Skeletal muscle tissue (tissue), 4 donors: ENCODE measurements around the gene HK1. TPM values are rescaled to one million over a fixed set of nuclear protein-coding genes. Genes with fewer than 3 reads are reported as not detected.

Source experiments
- H3K27ac ChIP-seq: one replicate; pipeline ENCODE4 v1.7.0; 2013; ENCODE audit warnings: mild to moderate bottlenecking, low read depth, low read length, inconsistent platforms
- H3K27me3 ChIP-seq, 3 donors: one replicate each; pipeline ENCODE4 v1.7.0; 2013; ENCODE audit warnings: low read length in 3 of 3; ENCODE audit not compliant: control insufficient read depth in 3 of 3, insufficient read depth in 3 of 3
- H3K36me3 ChIP-seq, 3 donors: one replicate each; pipeline ENCODE4 v1.7.0; 2013; ENCODE audit warnings: low read length in 3 of 3; ENCODE audit not compliant: control insufficient read depth in 3 of 3, insufficient read depth in 3 of 3
- H3K4me1 ChIP-seq, 3 donors: one replicate each; pipeline ENCODE4 v1.7.0; 2013; ENCODE audit warnings: low read length in 3 of 3, mild to moderate bottlenecking in 3 of 3; ENCODE audit not compliant: control insufficient read depth in 3 of 3, insufficient read depth in 3 of 3
- H3K4me3 ChIP-seq, 3 donors: one replicate each; pipeline ENCODE4 v1.7.0; 2013; ENCODE audit warnings: low read length in 3 of 3
- H3K9ac ChIP-seq, 3 donors: one replicate each; pipeline ENCODE4 v1.7.0; 2013; ENCODE audit warnings: low read length in 3 of 3, mild to moderate bottlenecking in 3 of 3, moderate library complexity in 2 of 3, low read depth in 1 of 3
- H3K9me3 ChIP-seq, 3 donors: one replicate each; pipeline ENCODE4 v1.7.0; 2013; ENCODE audit warnings: low read length in 3 of 3; ENCODE audit not compliant: control insufficient read depth in 3 of 3
- total RNA-seq: library from RNA; depleted of rRNA; stranded (reverse); fragments of >200 nt; gene quantifications from one replicate; pipeline ENCODE4 v1.2.3, GENCODE V29; 2014
- donor health status: Osteomylitis.

The HK1 gene
- total RNA-seq, 1 donor from 2014 or later = 32.4 TPM

- no peak overlapping the region for H3K9ac ChIP-seq
- H3K36me3 ChIP-seq = no peaks in the 10 kb centered on the region
- no peaks in the 10 kb centered on the region for H3K9me3 ChIP-seq
- no peak overlapping the region for H3K27ac ChIP-seq
- H3K4me1 ChIP-seq = no peaks in the 10 kb centered on the region
- H3K27me3 ChIP-seq = no peaks in the 10 kb centered on the region
- no peak overlapping the region for H3K4me3 ChIP-seq
Measured at GRCh38 chr10:69253171-69253570, 25.1 kb upstream of the HK1 start.

- no peaks in the 10 kb centered on the region for H3K36me3 ChIP-seq
- no peak overlapping the region for H3K27ac ChIP-seq
- H3K9ac ChIP-seq = no peak overlapping the region
- no peaks in the 10 kb centered on the region for H3K27me3 ChIP-seq
- H3K4me1 ChIP-seq = no peaks in the 10 kb centered on the region
- no peak overlapping the region for H3K4me3 ChIP-seq
- H3K9me3 ChIP-seq = no peaks in the 10 kb centered on the region
Measured at GRCh38 chr10:69254877-69255276, 23.4 kb upstream of the HK1 start.

DNA sequence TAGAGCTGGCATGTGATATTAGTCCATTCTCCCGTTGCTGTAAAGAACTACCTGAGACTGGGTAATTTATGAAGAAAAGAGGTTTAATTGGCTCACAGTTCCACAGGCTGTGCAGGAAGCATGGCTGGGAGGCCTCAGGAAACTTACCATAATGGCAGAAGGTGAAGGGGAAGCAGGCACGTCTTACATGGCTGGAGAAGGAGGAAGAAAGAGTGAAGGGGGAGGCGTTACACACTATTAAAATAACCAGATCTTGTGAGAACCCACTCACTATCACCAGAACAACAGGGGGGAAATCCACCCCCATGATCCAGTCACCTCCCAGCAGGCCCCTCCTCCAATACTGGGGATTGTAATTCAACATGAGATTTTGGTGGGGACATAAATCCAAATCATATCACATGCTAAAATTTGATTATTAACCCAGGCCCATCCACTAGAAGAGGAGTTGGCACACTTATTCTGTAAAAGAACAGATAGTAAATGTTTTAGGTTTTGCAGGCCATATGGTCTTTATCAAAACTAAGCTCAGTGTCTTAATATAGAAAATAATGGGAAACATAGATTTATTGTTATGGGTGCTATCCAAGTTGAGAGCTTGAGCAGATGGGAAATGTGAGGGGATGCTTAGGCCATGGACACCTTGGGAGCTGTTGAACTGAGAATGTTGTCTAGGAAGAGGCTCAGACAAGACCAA lies 18.6 kb upstream of the HK1 start:
- H3K27me3 ChIP-seq = no peaks in the 10 kb centered on the region
- H3K4me3 ChIP-seq = no peak overlapping the region
- no peaks in the 10 kb centered on the region for H3K36me3 ChIP-seq
- H3K4me1 ChIP-seq = peaks cover 0 to 3% (median 2%) of the 10 kb centered on the region in 3 donors
- H3K9ac ChIP-seq = no peak overlapping the region
- no peaks in the 10 kb centered on the region for H3K9me3 ChIP-seq
- H3K27ac ChIP-seq = no peak overlapping the region

- Histone ChIP-seq H3K9me3 (no peaks in the 10 kb centered on the region), H3K9ac (no peak overlapping the region), H3K4me3 (no peak overlapping the region), H3K27me3 (no peaks in the 10 kb centered on the region), H3K36me3 (no peaks in the 10 kb centered on the region), H3K4me1 (peaks cover 0 to 3% (median 2%) of the 10 kb centered on the region in 3 donors), H3K27ac (no peak overlapping the region)
Measured at GRCh38 chr10:69261184-69261583, 17.1 kb upstream of the HK1 start.

DNA sequence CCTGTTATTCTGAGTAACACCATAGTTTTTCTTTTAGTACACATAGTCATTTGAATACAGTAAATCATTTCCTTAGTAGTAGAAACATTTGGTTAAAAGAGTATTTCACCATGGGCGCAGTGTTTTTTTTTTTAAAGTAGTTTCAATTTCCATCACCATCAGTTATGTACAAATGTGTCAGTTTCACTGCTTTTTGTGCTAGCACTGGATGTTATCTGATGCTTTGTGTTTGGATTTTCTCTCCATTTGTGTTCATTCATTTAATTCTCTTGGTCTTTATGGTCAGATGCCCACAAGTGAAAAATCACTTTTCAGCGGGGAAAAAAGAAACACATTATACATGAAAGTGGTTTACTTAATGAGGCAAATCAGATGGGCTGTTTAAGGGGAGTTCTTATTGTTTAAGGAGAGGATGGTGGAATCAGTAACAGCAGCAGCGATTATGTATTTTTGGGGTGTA lies 16.0 kb upstream of the HK1 start:
- no peak overlapping the region for H3K9ac ChIP-seq
- peaks cover 0 to 3% (median 2%) of the 10 kb centered on the region in 3 donors for H3K4me1 ChIP-seq

DNA sequence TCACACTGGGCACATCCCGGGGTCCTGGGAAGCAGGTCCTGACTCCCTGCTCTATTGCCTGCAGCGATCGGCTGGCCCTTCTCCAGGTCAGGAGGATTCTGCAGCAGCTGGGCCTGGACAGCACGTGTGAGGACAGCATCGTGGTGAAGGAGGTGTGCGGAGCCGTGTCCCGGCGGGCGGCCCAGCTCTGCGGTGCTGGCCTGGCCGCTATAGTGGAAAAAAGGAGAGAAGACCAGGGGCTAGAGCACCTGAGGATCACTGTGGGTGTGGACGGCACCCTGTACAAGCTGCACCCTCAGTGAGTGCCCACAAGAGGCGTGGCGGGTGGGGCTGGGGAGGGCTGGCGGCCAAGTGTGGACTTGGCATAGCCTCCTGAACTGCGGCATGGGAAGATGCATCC lies 12.8 kb upstream of the HK1 start:
- Histone ChIP-seq H3K36me3 (no peaks in the 10 kb centered on the region), H3K4me3 (no peak overlapping the region), H3K27me3 (peaks cover 0 to 4% (median 0%) of the 10 kb centered on the region in 3 donors), H3K4me1 (peaks cover 0 to 3% (median 2%) of the 10 kb centered on the region in 3 donors), H3K27ac (no peak overlapping the region), H3K9me3 (no peaks in the 10 kb centered on the region), H3K9ac (no peak overlapping the region)

More for the DNA sequence above, 16.0 kb upstream of the HK1 start:
- H3K27me3 ChIP-seq = peaks cover 0 to 4% (median 0%) of the 10 kb centered on the region in 3 donors
- no peak overlapping the region for H3K4me3 ChIP-seq
- H3K27ac ChIP-seq = no peak overlapping the region
- no peaks in the 10 kb centered on the region for H3K36me3 ChIP-seq
- no peaks in the 10 kb centered on the region for H3K9me3 ChIP-seq

DNA sequence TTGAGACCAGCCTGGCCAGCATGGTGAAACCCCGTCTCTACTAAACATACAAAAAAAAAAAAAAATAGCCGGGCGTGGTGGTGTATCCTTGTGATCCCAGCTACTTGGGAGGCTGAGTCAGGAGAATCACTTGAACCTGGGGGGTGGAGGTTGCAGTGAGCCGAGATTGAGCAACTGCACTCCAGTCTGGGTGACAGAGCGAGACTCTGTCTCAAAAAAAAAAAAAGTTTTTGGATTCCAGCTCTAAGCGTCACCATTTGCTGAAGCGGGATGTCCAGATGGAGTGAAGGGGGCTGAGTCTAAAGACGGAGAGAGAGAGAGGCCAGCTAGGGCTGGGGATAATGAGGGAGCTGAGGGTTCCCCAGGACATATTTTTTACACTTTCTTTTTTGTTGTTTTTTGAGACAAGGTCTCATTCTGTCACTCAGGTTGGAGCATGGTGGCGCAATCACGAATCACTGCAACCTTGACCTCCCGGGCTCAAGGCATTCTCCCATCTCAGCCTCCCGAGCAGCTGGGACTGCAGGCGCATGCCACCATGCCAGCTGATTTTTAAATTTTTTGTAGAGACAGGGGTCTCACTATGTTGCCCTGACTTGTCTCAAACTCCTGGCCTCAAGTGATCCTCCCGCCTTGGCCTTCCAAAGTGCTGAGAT lies 9.4 kb upstream of the HK1 start:
- peaks cover 0 to 4% (median 0%) of the 10 kb centered on the region in 3 donors for H3K27me3 ChIP-seq
- H3K4me3 ChIP-seq = no peak overlapping the region
- no peaks in the 10 kb centered on the region for H3K36me3 ChIP-seq
- no peak overlapping the region for H3K9ac ChIP-seq
- no peaks in the 10 kb centered on the region for H3K4me1 ChIP-seq
- H3K27ac ChIP-seq = no peak overlapping the region
- no peaks in the 10 kb centered on the region for H3K9me3 ChIP-seq

DNA sequence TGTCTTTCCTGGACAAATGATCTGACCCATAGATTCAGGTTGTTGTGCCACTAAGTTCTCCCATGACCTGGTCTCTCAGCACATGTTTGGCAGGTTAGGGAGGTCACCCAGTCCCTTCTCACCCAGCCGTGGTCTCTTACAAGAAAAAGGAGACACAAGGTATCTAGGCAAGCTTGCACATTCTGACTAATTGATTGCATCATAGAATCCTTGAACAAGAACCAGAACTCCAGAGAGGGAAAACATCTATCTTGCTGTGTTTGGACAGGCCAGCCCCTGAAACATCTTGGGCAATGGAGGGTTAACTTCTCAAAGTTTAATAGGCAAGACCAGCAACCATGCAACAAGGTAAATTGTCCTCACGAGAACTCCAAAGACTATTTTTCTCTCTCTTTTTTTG lies 8.5 kb upstream of the HK1 start:
- H3K9ac ChIP-seq = no peak overlapping the region
- no peak overlapping the region for H3K27ac ChIP-seq
- H3K36me3 ChIP-seq = no peaks in the 10 kb centered on the region
- H3K4me1 ChIP-seq = no peaks in the 10 kb centered on the region
- no peaks in the 10 kb centered on the region for H3K9me3 ChIP-seq
- H3K4me3 ChIP-seq = no peak overlapping the region
- H3K27me3 ChIP-seq = peaks cover 0 to 4% (median 0%) of the 10 kb centered on the region in 3 donors

- no peaks in the 10 kb centered on the region for H3K9me3 ChIP-seq
- H3K4me3 ChIP-seq = no peak overlapping the region
- no peak overlapping the region for H3K27ac ChIP-seq
- H3K36me3 ChIP-seq = no peaks in the 10 kb centered on the region
- H3K4me1 ChIP-seq = no peaks in the 10 kb centered on the region
- H3K9ac ChIP-seq = no peak overlapping the region
- peaks cover 0 to 4% (median 0%) of the 10 kb centered on the region in 3 donors for H3K27me3 ChIP-seq
Measured at GRCh38 chr10:69270990-69271389, 7.3 kb upstream of the HK1 start.

GRCh38 chr10:69272624-69273023 lies 5.7 kb upstream of the HK1 start:
- Histone ChIP-seq H3K9ac (no peak overlapping the region), H3K9me3 (no peaks in the 10 kb centered on the region), H3K4me3 (no peak overlapping the region), H3K36me3 (no peaks in the 10 kb centered on the region), H3K4me1 (no peaks in the 10 kb centered on the region), H3K27ac (no peak overlapping the region), H3K27me3 (no peaks in the 10 kb centered on the region)
